ENCODE measurements around the gene COX8C. TPM values are rescaled to one million over a fixed set of nuclear protein-coding genes. Genes with fewer than 3 reads are reported as not detected.

Gene COX8C
- 1 to 10 TPM in 1 of 10 donors, under 1 TPM in 8, not detected in 1; 0.29 to 1.2 (median 0.53) TPM for polyA plus RNA-seq (ENCODE audit: insufficient read length in 10 of 10)
- long read RNA-seq, donor 1: 0 reads
- long read RNA-seq, donor 2: 0 reads
- long read RNA-seq, donor 3: 0 reads
- long read RNA-seq, donor 4: 0 reads
- long read RNA-seq, donor 5: 0 reads
- long read RNA-seq, donor 6: 0 reads
- long read RNA-seq, donor 7: 0 reads
- long read RNA-seq, donor 8: 0 reads
- long read RNA-seq, donor 9: 0 reads

- DNase-seq: no peak
These were observed at the start of gene COX8C for GRCh38 chr14:93346926-93347721. COX8C (plus strand) TSS chr14:93347182; CDS start chr14:93347269, 87 bp downstream.

GRCh38 chr14:93299416-93299815, 47.6 kb upstream of the COX8C start:
- no peak for DNase-seq

- DNase-seq: peak in 1 of 3 donors; percentile 21
These were observed 47.1 kb upstream of the COX8C start for GRCh38 chr14:93299866-93300265.

- DNase-seq: no peak
These were observed 45.0 kb upstream of the COX8C start for GRCh38 chr14:93301821-93302447.

GRCh38 chr14:93302688-93303581, 44.0 kb upstream of the COX8C start:
- DNase-seq: no peak

GRCh38 chr14:93303659-93304058, 43.3 kb upstream of the COX8C start:
- DNase-seq: no peak

- DNase-seq: no peak
These were observed 42.2 kb upstream of the COX8C start for GRCh38 chr14:93304771-93305170.

- DNase-seq: no peak
These were observed 41.1 kb upstream of the COX8C start for GRCh38 chr14:93305725-93306418.

- no peak for DNase-seq
These were observed 40.2 kb upstream of the COX8C start for GRCh38 chr14:93306812-93307211.

- DNase-seq: no peak
These were observed 38.2 kb upstream of the COX8C start for GRCh38 chr14:93308686-93309345.

- no peak for DNase-seq
These were observed 37.5 kb upstream of the COX8C start for GRCh38 chr14:93309427-93309966.

GRCh38 chr14:93311082-93311481, 35.9 kb upstream of the COX8C start:
- DNase-seq: no peak

- DNase-seq: no peak
These were observed 31.4 kb upstream of the COX8C start for GRCh38 chr14:93315575-93315974.

GRCh38 chr14:93316716-93317115, 30.3 kb upstream of the COX8C start:
- DNase-seq: no peak

- no peak for DNase-seq
These were observed 29.6 kb upstream of the COX8C start for GRCh38 chr14:93317210-93317874.

- DNase-seq: peak in 1 of 3 donors; percentile 23
These were observed 28.8 kb upstream of the COX8C start for GRCh38 chr14:93317875-93318807.

GRCh38 chr14:93318927-93319326, 28.1 kb upstream of the COX8C start:
- no peak for DNase-seq

- no peak for DNase-seq
These were observed 27.5 kb upstream of the COX8C start for GRCh38 chr14:93319494-93319893.

GRCh38 chr14:93319958-93320357, 27.0 kb upstream of the COX8C start:
- DNase-seq: no peak

All from muscle of back (tissue), 13 donors.